Activated gamma-delta T cell (primary cell): ENCODE results near the gene CYRIA.

Source experiments
- DNase-seq: peaks from one replicate; lab custom pipeline; 2025; lab: John Stamatoyannopoulos, UW

Gene CYRIA

GRCh38 chr2:16650287-16651249 is 15.1 kb downstream of the CYRIA start:
- DNase-seq = no peak

- no peak for DNase-seq
These were observed 16.0 kb downstream of the CYRIA start for GRCh38 chr2:16649353-16650286.

GRCh38 chr2:16647992-16648617 is 17.5 kb downstream of the CYRIA start:
- no peak for DNase-seq

- DNase-seq = no peak
These were observed 19.7 kb downstream of the CYRIA start for GRCh38 chr2:16645775-16646559.

- DNase-seq = no peak
These were observed 20.5 kb downstream of the CYRIA start for GRCh38 chr2:16645088-16645487.

GRCh38 chr2:16644221-16644925 is 21.3 kb downstream of the CYRIA start:
- DNase-seq = no peak

- DNase-seq = no peak
These were observed 22.5 kb downstream of the CYRIA start for GRCh38 chr2:16643099-16643498.

GRCh38 chr2:16642088-16642487 is 23.5 kb downstream of the CYRIA start:
- no peak for DNase-seq

- no peak for DNase-seq
These were observed 24.1 kb downstream of the CYRIA start for GRCh38 chr2:16641509-16641908.

GRCh38 chr2:16640867-16641266 is 24.8 kb downstream of the CYRIA start:
- DNase-seq = no peak

GRCh38 chr2:16640001-16640700 is 25.5 kb downstream of the CYRIA start:
- DNase-seq = no peak

GRCh38 chr2:16639431-16639830 is 26.2 kb downstream of the CYRIA start:
- no peak for DNase-seq

- no peak for DNase-seq
These were observed 26.7 kb downstream of the CYRIA start for GRCh38 chr2:16638946-16639345.

- no peak for DNase-seq
These were observed 28.3 kb downstream of the CYRIA start for GRCh38 chr2:16637304-16637703.

- DNase-seq = no peak
These were observed 29.6 kb downstream of the CYRIA start for GRCh38 chr2:16635791-16636699.

GRCh38 chr2:16633621-16634430 is 31.8 kb downstream of the CYRIA start:
- no peak for DNase-seq

GRCh38 chr2:16632598-16632997 is 33.0 kb downstream of the CYRIA start:
- no peak for DNase-seq

GRCh38 chr2:16630463-16630862 is 35.2 kb downstream of the CYRIA start:
- DNase-seq = no peak
